GM18873 (cell line): ENCODE results near the gene MT1F.
"Not testable (repeated sequence)": the region's sequence is repeated elsewhere in the genome, so short reads cannot be mapped to it uniquely, and the experiment has no call there.

ENCODE experiments used
- ATAC-seq: cut with Tn5 transposase; IDR thresholded peaks from one replicate; pipeline ENCODE4 v1.9.1; 2021; ENCODE audit warnings: mild to moderate bottlenecking, moderate library complexity, moderate number of reproducible peaks; ENCODE audit not compliant: unreplicated experiment, low FRiP score

MT1F gene

GRCh38 chr16:56669840-56670619, 12.3 kb downstream of the MT1F start:
- no peak for ATAC-seq

- no peak for ATAC-seq
Observed at GRCh38 chr16:56670620-56670934, 12.8 kb downstream of the MT1F start.

GRCh38 chr16:56671691-56672090, 13.9 kb downstream of the MT1F start:
- not testable (repeated sequence) for ATAC-seq

GRCh38 chr16:56672171-56672570, 14.4 kb downstream of the MT1F start:
- not testable (repeated sequence) for ATAC-seq

- no peak for ATAC-seq
Observed at GRCh38 chr16:56672761-56673536, 15.2 kb downstream of the MT1F start.

GRCh38 chr16:56673921-56674320, 16.2 kb downstream of the MT1F start:
- ATAC-seq = no peak

GRCh38 chr16:56674570-56674969, 16.8 kb downstream of the MT1F start:
- ATAC-seq = not testable (repeated sequence)

- no peak for ATAC-seq
Observed at GRCh38 chr16:56675685-56676210, 18.0 kb downstream of the MT1F start.

GRCh38 chr16:56677474-56677873, 19.7 kb downstream of the MT1F start:
- ATAC-seq = no peak

GRCh38 chr16:56679078-56679730, 21.4 kb downstream of the MT1F start:
- no peak for ATAC-seq

GRCh38 chr16:56679818-56680217, 22.1 kb downstream of the MT1F start:
- ATAC-seq = no peak

GRCh38 chr16:56681939-56682702, 24.4 kb downstream of the MT1F start, which contains the start of gene MT1X:
Gene MT1X (plus strand): TSS chr16:56682470. CDS start chr16:56682541, 71 bp downstream.
- peak; percentile 76 for ATAC-seq

- no peak for ATAC-seq
Observed at GRCh38 chr16:56682703-56683397, 25.1 kb downstream of the MT1F start.

- ATAC-seq = no peak
Observed at GRCh38 chr16:56683424-56684172, 25.8 kb downstream of the MT1F start.

- no peak for ATAC-seq
Observed at GRCh38 chr16:56684256-56684925, 26.6 kb downstream of the MT1F start.

- ATAC-seq = no peak
Observed at GRCh38 chr16:56684926-56685590, 27.3 kb downstream of the MT1F start.

GRCh38 chr16:56686758-56687157, 29.0 kb downstream of the MT1F start:
- no peak for ATAC-seq

- ATAC-seq = no peak
Observed at GRCh38 chr16:56688762-56689161, 31.0 kb downstream of the MT1F start.
